ENCODE data around the gene TLCD4. TPM values are rescaled to one million over a fixed set of nuclear protein-coding genes. Genes with fewer than 3 reads are reported as not detected.

TLCD4 gene
- total and polyA plus RNA-seq, 2 of the 13 experiments (the other 11 are each of a cell fraction or from before 2014, with no cell fraction given): 4.7 to 14.5 TPM

GRCh38 chr1:95068956-95069709, 48.0 kb upstream of the TLCD4 start (continued):
- TF ChIP-seq KIAA2018 (CRISPR knock-in tag; IDR thresholded peaks at IDR 0.05; ENCODE audit: borderline replicate concordance) (no peak), TBX3 (IDR thresholded peaks at IDR 0.05; ENCODE audit: borderline replicate concordance) (no peak), ZFP62 (CRISPR knock-in tag; IDR thresholded peaks at IDR 0.05) (no peak), ZNF652 (CRISPR knock-in tag; IDR thresholded peaks at IDR 0.05; ENCODE audit: borderline replicate concordance, low read depth) (no peak), ZNF749 (CRISPR knock-in tag; IDR thresholded peaks at IDR 0.05; ENCODE audit: borderline replicate concordance) (no peak), NFE2L2 (IDR thresholded peaks at IDR 0.05; ENCODE audit: low read length) (no peak), ZNF251 (CRISPR knock-in tag; IDR thresholded peaks at IDR 0.05) (no peak), IKZF4 (CRISPR knock-in tag; IDR thresholded peaks at IDR 0.05; ENCODE audit: borderline replicate concordance, low read depth, not compliant biosample characterization) (no peak), ZBTB2 (CRISPR knock-in tag; IDR thresholded peaks at IDR 0.05; ENCODE audit: low read depth) (no peak), ZFP41 (CRISPR knock-in tag; IDR thresholded peaks at IDR 0.05; ENCODE audit: borderline replicate concordance) (no peak), ATM (IDR thresholded peaks at IDR 0.05; ENCODE audit: borderline replicate concordance) (no peak), SNAPC2 (CRISPR knock-in tag; IDR thresholded peaks at IDR 0.05) (no peak), ZNF512 (CRISPR knock-in tag; IDR thresholded peaks at IDR 0.05) (no peak), IRF2 (CRISPR knock-in tag; IDR thresholded peaks at IDR 0.05) (0 out of 2 replicates have a peak, but pooled peaks have one; percentile 55), ZNF512B (CRISPR knock-in tag; IDR thresholded peaks at IDR 0.05; ENCODE audit: borderline replicate concordance) (no peak)
